Measurements from ENCODE around the gene DBNDD1. TPM values are rescaled to one million over a fixed set of nuclear protein-coding genes. Genes with fewer than 3 reads are reported as not detected.

DBNDD1 gene
- total and polyA plus RNA-seq, 9 donors: 0.97 to 6.2 (median 2.1) TPM

GRCh38 chr16:89994389-89994720, 24.9 kb downstream of the DBNDD1 start:
- intact Hi-C loops (cut with DNase I): no loop called here
- TF ChIP-seq EP300 (IDR thresholded peaks at IDR 0.05) (no peak), POLR2A (IDR thresholded peaks at IDR 0.05) (no peak), CTCF (IDR thresholded peaks at IDR 0.05) (no peak)
- peak in 1 of 5 donors; percentile 50 for DNase-seq
- no peaks in the 10 kb centered on the region for H3K36me3 ChIP-seq
- peak overlapping the region in 1 of 2 donors; percentile 11 for H3K27ac ChIP-seq
- no peaks in the 10 kb centered on the region for H3K9me3 ChIP-seq
- H3K4me3 ChIP-seq: no peak overlapping the region
- H3K27me3 ChIP-seq: no peaks in the 10 kb centered on the region
- peaks cover 3% of the 10 kb centered on the region for H3K4me1 ChIP-seq (ENCODE audit: insufficient read depth)
- WGBS, 3 donors: 41 to 64% (median 46%) methylated on average over 7 of the region's 7 CpGs

GRCh38 chr16:89993971-89994370, 25.3 kb downstream of the DBNDD1 start:
- no peak for DNase-seq
- WGBS, 3 donors: 54 to 69% (median 60%) methylated on average over 7 of the region's 7 CpGs
- intact Hi-C loops (cut with DNase I): no loop called here
- Histone ChIP-seq H3K36me3 (no peaks in the 10 kb centered on the region), H3K27me3 (no peaks in the 10 kb centered on the region), H3K9me3 (no peaks in the 10 kb centered on the region), H3K4me3 (no peak overlapping the region), H3K4me1 (ENCODE audit: insufficient read depth) (peaks cover 3% of the 10 kb centered on the region), H3K27ac (peak overlapping the region in 1 of 2 donors; percentile 11)
- TF ChIP-seq POLR2A (IDR thresholded peaks at IDR 0.05) (no peak), CTCF (IDR thresholded peaks at IDR 0.05) (no peak), EP300 (IDR thresholded peaks at IDR 0.05) (no peak)

GRCh38 chr16:89993377-89993776, 25.9 kb downstream of the DBNDD1 start:
- Histone ChIP-seq H3K4me1 (ENCODE audit: insufficient read depth) (peaks cover 3% of the 10 kb centered on the region), H3K36me3 (no peaks in the 10 kb centered on the region), H3K27me3 (no peaks in the 10 kb centered on the region), H3K4me3 (no peak overlapping the region), H3K9me3 (no peaks in the 10 kb centered on the region), H3K27ac (no peak overlapping the region)
- WGBS, 3 donors: 94 to 99% (median 98%) methylated on average over 4 of the region's 4 CpGs
- no peak for TF ChIP-seq EP300 (IDR thresholded peaks at IDR 0.05)
- no peak for TF ChIP-seq POLR2A (IDR thresholded peaks at IDR 0.05)
- TF ChIP-seq CTCF (IDR thresholded peaks at IDR 0.05): no peak
- DNase-seq: no peak
- intact Hi-C loops (cut with DNase I): no loop called here

GRCh38 chr16:89990799-89991198, 28.5 kb downstream of the DBNDD1 start:
- intact Hi-C loops (cut with DNase I): no loop called here
- H3K36me3 ChIP-seq: no peaks in the 10 kb centered on the region

More at GRCh38 chr16:89990799-89991198, 28.5 kb downstream of the DBNDD1 start:
- no peaks in the 10 kb centered on the region for H3K9me3 ChIP-seq
- no peaks in the 10 kb centered on the region for H3K27me3 ChIP-seq
- H3K27ac ChIP-seq: no peak overlapping the region
- WGBS, 3 donors: 80 to 83% (median 82%) methylated on average over 7 of the region's 7 CpGs
- no peak for DNase-seq
- no peak overlapping the region for H3K4me3 ChIP-seq
- TF ChIP-seq CTCF (IDR thresholded peaks at IDR 0.05): no peak
- no peak for TF ChIP-seq POLR2A (IDR thresholded peaks at IDR 0.05)
- TF ChIP-seq EP300 (IDR thresholded peaks at IDR 0.05): no peak
- H3K4me1 ChIP-seq (ENCODE audit: insufficient read depth): peaks cover 3% of the 10 kb centered on the region

Data from ovary (tissue), 9 donors.